ENCODE results near the gene TAS2R30.

Gene TAS2R30

GRCh38 chr12:11134305-11134704, at the start of gene TAS2R30:
TSS of gene TAS2R30 (minus strand) at chr12:11134644. CDS start at chr12:11134244, 400 bp downstream.
- DNase-seq (ENCODE audit: low read depth), result no peak

GRCh38 chr12:11183011-11183410, 48.6 kb upstream of the TAS2R30 start:
- no peak for DNase-seq (ENCODE audit: low read depth)

DNA sequence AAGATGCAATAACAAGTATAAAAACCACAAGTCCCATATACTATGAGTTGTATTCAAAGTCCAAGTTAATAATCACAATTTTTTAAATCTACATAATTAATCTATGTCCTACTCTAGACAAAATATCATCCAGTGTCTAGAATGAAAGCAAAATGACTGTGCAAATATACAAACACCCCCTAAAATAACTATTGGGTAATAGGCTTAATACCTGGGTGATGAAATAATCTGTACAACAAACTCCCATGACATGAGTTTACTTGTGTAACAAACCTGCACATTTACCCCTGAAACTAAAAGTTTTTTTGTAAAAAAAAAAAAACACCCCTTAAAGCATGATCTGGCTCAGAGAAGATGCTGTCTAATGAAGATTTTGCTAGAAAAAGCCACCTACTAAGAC, 48.1 kb upstream of the TAS2R30 start:
- DNase-seq (ENCODE audit: low read depth), result no peak

DNA sequence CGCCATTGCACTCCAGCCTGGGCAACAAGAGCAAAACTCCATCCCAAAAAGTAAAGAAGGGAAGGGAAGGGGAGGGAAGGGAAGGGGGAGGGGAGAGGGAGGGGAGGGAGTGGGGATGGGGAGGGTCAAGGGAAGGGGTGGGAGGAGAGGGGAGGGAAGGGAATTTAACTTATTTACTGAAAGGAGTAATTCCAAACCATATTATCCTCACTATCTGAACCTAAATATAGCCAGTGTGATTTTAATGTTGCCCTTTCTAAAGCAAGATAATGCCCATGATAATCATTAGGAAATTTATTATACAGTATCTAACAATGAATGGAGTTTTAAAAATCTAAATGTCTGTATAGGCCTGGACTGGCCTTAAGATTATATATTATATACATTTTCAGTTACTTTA, 43.8 kb upstream of the TAS2R30 start:
- no peak for DNase-seq (ENCODE audit: low read depth)

DNA sequence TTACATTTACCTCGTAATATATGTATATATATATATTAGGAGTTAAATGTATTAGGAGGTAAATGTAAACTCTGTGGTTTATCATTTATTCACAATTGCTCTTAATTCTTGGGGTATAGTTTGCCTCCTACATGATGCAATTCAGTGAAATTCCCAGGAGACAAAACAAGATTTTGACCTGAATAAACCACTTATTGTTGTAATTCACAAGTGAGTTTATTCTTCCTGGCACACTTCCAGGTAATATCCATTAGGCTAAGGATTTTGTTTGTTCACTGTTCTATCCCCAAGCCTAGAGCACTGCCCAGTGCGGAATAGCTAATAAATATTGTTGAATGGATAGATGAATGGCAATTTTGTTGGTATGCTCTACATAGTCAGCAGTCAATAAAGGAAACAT, 39.6 kb upstream of the TAS2R30 start:
- DNase-seq (ENCODE audit: low read depth), result no peak

DNA sequence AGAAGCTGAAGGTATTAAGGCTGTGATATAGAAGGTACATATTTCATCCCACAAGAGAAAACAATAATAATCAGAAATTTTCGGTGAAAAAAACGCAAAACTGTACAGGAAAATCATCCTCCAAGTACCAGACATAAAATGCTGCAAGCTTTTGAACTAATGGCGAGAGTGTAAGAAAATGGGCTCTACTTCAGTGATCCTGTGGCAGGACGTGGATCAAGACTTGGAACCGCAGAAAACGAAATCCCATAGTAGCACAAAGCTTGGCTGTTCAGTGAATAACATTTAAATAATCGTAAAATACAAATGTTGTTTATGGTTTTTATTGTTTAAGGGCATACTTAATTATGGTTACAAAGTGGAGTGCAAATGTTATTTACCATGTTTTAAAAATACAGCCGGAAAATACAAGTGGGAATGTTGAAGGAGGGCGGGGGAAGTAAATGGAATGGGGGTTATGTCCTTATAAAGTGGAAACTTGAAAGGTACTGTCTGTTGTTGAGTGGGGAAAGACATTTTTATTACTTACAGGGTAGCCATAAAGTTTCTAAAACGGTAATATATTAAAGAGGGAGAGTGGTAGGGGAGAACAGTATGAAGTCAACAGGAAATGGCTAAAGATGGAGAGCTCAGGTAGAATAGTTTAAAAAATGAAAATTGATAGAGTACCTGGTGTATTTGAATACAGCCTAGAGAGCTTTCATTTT, 37.7 kb upstream of the TAS2R30 start:
- no peak for DNase-seq (ENCODE audit: low read depth)

- DNase-seq (ENCODE audit: low read depth), result peak; percentile 78
These were observed 36.9 kb upstream of the TAS2R30 start, which contains the start of gene SMIM10L1 for GRCh38 chr12:11171145-11171968. TSS of gene SMIM10L1 (plus strand) at chr12:11171194. CDS start at chr12:11171357, 163 bp downstream.

DNA sequence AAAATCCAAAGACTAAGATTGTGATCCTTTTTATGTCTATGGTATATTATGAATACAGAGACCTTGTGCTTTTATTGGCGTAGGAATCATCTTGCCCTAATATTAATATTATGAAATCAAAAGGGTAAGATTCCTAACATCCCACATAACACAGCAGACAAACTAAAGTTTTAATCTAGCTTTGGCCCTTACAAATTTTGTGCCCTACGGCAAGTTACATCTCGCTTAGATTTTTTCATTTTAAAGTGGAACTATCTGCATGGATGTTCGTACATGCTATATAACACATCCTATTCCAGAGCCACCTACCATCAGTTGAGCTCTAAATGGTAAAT, 36.3 kb upstream of the TAS2R30 start:
- DNase-seq (ENCODE audit: low read depth), result no peak

DNA sequence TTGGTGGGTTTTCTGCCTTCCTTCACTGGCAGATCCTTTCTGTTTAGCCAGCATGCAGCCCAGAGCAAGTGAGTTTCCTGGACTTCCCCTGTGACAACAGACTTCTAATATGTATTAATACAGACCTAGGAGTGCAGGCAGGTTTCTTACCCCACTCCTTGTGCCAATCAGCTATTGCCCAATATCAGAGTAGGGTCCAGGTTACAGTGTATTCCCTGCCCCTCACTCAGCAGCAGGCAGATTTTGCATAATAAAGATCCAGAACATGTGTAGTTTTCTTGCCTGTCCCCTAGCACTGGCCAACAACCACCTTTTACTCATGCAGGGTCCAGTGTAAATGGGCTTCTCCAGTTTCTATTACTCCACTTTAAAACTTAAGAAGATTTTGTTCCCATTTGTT, 31.9 kb upstream of the TAS2R30 start:
- no peak for DNase-seq (ENCODE audit: low read depth)

GRCh38 chr12:11164384-11164783, 29.9 kb upstream of the TAS2R30 start:
- DNase-seq (ENCODE audit: low read depth), result no peak

- no peak for DNase-seq (ENCODE audit: low read depth)
These were observed 28.1 kb upstream of the TAS2R30 start for GRCh38 chr12:11162502-11162901.

DNA sequence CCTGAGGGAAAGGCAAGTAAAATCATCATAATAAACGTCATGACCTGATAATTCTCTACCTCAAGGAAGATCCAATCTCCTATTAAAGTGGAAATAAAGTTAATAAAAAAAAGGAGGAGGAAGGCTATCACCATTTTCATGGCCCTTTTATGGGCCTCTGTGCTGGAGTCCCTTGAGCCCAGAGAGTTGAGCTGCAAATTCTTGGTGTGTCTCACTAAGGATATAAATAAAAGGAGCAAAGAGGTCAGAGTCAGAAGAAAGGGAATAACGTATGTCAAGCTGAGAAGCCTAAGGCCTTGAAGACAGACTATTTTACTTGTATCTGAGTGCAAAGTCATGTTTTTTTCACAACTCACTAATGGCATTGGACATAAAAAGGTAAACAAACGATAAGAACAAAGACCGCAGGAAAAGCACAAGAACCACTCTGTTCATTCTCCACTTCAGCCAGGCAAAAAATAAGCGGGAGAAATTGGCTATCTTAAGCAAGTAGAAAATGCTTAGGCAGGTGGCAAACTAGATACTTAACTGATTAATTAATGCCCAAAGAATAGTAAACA, 24.5 kb upstream of the TAS2R30 start:
- DNase-seq (ENCODE audit: low read depth), result no peak

GRCh38 chr12:11154400-11154925, 20.0 kb upstream of the TAS2R30 start:
- DNase-seq (ENCODE audit: low read depth), result no peak

DNA sequence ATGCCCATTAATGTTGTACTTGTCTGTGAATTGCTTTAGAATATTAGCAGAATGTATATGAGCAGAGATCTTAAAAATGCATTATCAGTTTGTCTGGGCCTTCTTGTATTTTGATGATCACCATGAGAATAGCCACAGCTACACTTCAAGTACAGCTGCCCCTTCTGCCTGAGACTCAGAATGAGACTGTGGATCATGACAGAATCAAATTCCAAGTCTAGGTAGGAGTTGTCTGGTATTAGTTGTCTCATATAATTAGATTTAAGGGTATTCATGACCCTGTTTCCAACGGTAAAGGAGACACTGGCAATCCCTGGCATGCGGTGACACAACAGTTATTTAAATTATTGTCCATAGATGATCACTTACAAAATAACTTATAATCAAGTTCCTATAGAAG, 18.3 kb upstream of the TAS2R30 start:
- DNase-seq (ENCODE audit: low read depth), result no peak

DNA sequence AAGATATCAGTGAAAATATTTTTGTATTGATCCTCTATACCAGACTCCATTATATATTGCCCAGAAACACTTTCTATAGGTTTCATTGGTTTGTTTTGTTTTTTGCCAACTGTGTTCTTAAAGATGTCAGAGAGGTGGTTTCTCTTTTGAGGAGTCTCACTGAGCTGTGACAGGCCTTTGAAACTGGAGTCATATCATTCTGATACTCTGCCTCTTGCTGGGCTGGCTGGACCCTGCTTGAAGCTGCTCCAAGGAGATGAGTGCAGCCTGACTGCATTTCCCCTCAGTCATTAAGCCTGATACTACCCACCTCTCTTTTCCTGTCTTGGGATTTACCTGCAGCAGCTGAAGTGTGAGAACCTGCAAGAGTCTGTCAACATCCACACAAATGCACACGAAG, 16.4 kb upstream of the TAS2R30 start:
- DNase-seq (ENCODE audit: low read depth), result no peak

- no peak for DNase-seq (ENCODE audit: low read depth)
These were observed 13.0 kb upstream of the TAS2R30 start for GRCh38 chr12:11147420-11147819.

DNA sequence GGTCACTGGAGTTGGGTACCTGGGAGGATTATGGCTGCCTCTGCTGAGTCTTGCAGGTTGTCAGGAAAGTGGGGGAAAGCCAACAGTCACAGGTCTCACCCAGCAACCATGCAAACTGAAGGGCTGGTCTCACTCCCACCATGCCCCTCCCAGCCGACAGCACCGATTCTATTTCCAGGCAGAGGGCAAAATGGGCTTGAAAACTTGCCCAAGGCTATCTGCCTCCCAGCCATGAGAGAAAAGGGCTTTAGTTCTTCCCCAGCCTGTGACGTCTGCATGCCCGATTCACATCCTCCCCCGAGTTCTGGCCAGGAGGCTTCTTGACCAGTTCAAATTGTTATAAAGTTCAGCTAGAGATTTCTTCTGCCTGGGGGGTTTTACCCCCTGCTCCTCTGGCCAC, 9.9 kb upstream of the TAS2R30 start:
- DNase-seq (ENCODE audit: low read depth), result no peak

DNA sequence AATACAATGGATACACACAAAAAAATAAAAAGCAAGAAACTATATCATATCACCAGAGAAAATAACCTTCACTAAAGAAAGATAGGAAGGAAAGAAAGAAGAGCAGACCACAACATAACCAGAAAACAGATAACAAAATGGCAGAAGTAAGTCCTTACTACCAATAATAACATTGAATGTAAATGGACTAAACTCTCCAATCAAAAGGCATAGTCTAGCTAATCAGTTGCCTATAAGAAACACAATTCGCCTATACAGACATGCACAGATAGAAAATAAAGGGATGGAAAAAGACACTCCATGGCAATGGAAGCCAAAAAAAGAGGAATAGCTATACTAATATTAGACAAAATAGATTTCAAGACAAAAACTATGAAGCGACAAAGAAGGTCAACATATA, 8.9 kb upstream of the TAS2R30 start:
- no peak for DNase-seq (ENCODE audit: low read depth)

DNA sequence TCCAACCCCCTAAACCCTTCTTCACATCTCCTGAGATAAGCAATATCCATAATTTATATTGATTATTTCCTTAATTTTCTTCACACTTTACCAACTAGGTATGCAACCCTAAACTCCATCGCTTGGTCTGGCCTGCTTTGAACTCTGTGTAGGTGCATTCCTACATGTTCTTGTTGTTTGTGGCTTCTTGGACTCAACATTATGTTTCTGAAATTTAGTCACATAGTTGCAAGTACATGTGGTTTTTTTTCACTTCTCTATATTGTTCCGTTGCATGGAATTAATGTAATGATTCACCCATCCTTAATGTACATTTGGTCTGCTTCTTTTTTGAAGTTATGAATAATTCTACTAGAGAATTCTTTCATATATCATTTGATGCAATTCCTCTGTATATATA, 1.6 kb upstream of the TAS2R30 start:
- no peak for DNase-seq (ENCODE audit: low read depth)

GRCh38 chr12:11133816-11134215, 628 bp downstream of the TAS2R30 start:
- no peak for DNase-seq (ENCODE audit: low read depth)

GRCh38 chr12:11133162-11133561, 1.3 kb downstream of the TAS2R30 start:
- no peak for DNase-seq (ENCODE audit: low read depth)

GRCh38 chr12:11130999-11131398, 3.4 kb downstream of the TAS2R30 start:
- no peak for DNase-seq (ENCODE audit: low read depth)

DNA sequence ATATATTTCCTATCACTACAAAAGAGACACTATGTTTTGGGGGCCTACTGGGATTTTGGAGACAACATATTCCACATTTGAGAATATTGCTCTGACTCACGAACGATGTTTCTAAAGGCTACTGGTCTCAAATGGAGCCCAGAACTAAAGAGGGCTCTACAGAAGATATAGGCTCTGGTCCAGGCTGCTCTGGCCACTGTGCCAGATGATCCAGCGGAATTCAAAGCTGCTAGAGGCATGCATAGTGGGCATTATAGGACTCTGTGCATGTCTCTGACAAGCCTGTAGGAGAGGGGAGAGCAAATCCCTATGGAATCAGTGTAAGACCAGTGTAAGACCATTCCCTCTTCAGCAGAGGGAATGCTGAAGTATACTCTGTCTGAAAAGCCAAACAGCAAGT, 4.1 kb downstream of the TAS2R30 start:
- DNase-seq (ENCODE audit: low read depth), result no peak
